GM12878 (cell line): ENCODE measurements around the gene VTI1A. TPM values are rescaled to one million over a fixed set of nuclear protein-coding genes. Genes with fewer than 3 reads are reported as not detected.

ENCODE experiments used
- ATAC-seq: fragments of 200-7000 bp; cut with Tn5 transposase; 3 replicates; pipeline ENCODE4 v1.9.1; 2020; ENCODE audit warnings: mild to moderate bottlenecking, moderate library complexity
- BruUV-seq: library from RNA; stranded (reverse); fragments of 400-500 nt; replicated peaks from 2 replicates; lab custom pipeline; 2021; lab: Mats Ljungman, UMichigan
- CTCF ChIA-PET: fragments of 300-600 bp; sonication (Branson Sonifier 250); formaldehyde crosslinking; extraction: SDS; loops from one replicate; lab custom pipeline; 2021; ENCODE audit warnings: inconsistent platforms; lab: Yijun Ruan, JAX
- POLR2A ChIA-PET: fragments of 350-600 bp; formaldehyde crosslinking; extraction: SDS; loops from one replicate; lab custom pipeline; 2021; ENCODE audit warnings: inconsistent platforms; lab: Charles Lee
- RAD21 ChIA-PET: fragments of 300-600 bp; sonication (Branson Sonifier 250); formaldehyde crosslinking; loops from one replicate; lab custom pipeline; 2023; ENCODE audit warnings: antibody characterized with exemption; ENCODE audit not compliant: unreplicated experiment; lab: Charles Lee
- SMC1A ChIA-PET: fragments of 300-600 bp; sonication (Branson Sonifier 250); formaldehyde crosslinking; loops from one replicate; lab custom pipeline; 2023; ENCODE audit not compliant: unreplicated experiment, uncharacterized antibody; lab: Charles Lee
- DNase-seq: peaks from one replicate; pipeline ENCODE4 v3.0.0-alpha.2; 2011; ENCODE audit warnings: low read depth, low spot score
- FAIRE-seq: peaks from 3 replicates; lab custom pipeline; 2011; peaks lifted over from hg19 to GRCh38; lab: Jason Lieb, UNC
- H2AFZ ChIP-seq: 2 replicates; pipeline ENCODE4 v1.6.0; 2011; ENCODE audit warnings: low read depth, low read length, control low read depth; ENCODE audit not compliant: control insufficient read depth
- H3K27ac ChIP-seq: 2 replicates; pipeline ENCODE4 v1.5.1; 2011; ENCODE audit warnings: control low read depth; ENCODE audit not compliant: control insufficient read depth, insufficient read depth
- H3K27me3 ChIP-seq, 2 experiments: replicated peaks in 1 of 2; 2 replicates each; pipeline versions ENCODE4 v1.6.0 to v1.6.1; 2011; ENCODE audit warnings: low read length in 1 of 2; ENCODE audit not compliant: control insufficient read depth in 2 of 2, insufficient read depth in 2 of 2
- H3K36me3 ChIP-seq, 2 experiments: 2 replicates each; pipeline ENCODE4 v1.5.1; 2011; ENCODE audit warnings: low read length in 1 of 2; ENCODE audit not compliant: control insufficient read depth in 2 of 2, insufficient read depth in 2 of 2
- H3K4me1 ChIP-seq: 2 replicates; pipeline ENCODE4 v1.6.1; 2011; ENCODE audit warnings: mild to moderate bottlenecking, low read length, moderate library complexity, mixed read lengths; ENCODE audit not compliant: control insufficient read depth, insufficient read depth
- H3K4me2 ChIP-seq: 2 replicates; pipeline ENCODE4 v1.6.0; 2011; ENCODE audit warnings: control low read depth; ENCODE audit not compliant: control insufficient read depth, insufficient read depth
- H3K4me3 ChIP-seq: fragments of 200-600 bp; sonication (generic); 2 replicates; pipeline ENCODE4 v1.5.1; 2016
- H3K79me2 ChIP-seq: 2 replicates; pipeline ENCODE4 v1.6.0; 2011; ENCODE audit warnings: low read length; ENCODE audit not compliant: control insufficient read depth, insufficient read depth
- H3K9ac ChIP-seq: 2 replicates; pipeline ENCODE4 v1.8.0; 2011; ENCODE audit warnings: low read length, control low read depth, mixed read lengths; ENCODE audit not compliant: control insufficient read depth, insufficient read depth
- H3K9me3 ChIP-seq: replicated peaks from 3 replicates; pipeline ENCODE4 v1.5.1; 2011; ENCODE audit warnings: mild to moderate bottlenecking, low read length; ENCODE audit not compliant: control insufficient read depth, insufficient read depth
- H4K20me1 ChIP-seq: 2 replicates; pipeline ENCODE4 v1.6.0; 2011; ENCODE audit not compliant: control insufficient read depth, insufficient read depth
- BHLHE40 ChIP-seq, 2 experiments: fragments of 450-650 bp in 1 of 2; IDR thresholded peaks; 2 replicates each; pipeline ENCODE4 v1.6.1; 2011 to 2017; ENCODE audit warnings: low read depth in 2 of 2, borderline replicate concordance in 1 of 2, improper control_type of control experiment in 1 of 2, low read length in 1 of 2, mild to moderate bottlenecking in 1 of 2
- HDAC2 ChIP-seq: fragments of 200-600 bp; sonication (generic); IDR thresholded peaks from 2 replicates; pipeline ENCODE4 v1.6.1; 2017
- HDAC6 ChIP-seq: fragments of 200-600 bp; sonication (generic); IDR thresholded peaks from one replicate; pipeline ENCODE4 v1.8.0; 2017; ENCODE audit warnings: antibody characterized with exemption; ENCODE audit not compliant: unreplicated experiment
- HDGF ChIP-seq: fragments of 450-650 bp; IDR thresholded peaks from 2 replicates; pipeline ENCODE4 v1.6.1; 2016; ENCODE audit warnings: antibody characterized with exemption
- JUNB ChIP-seq: IDR thresholded peaks from 2 replicates; pipeline ENCODE4 v1.6.1; 2016; ENCODE audit warnings: antibody characterized with exemption, mild to moderate bottlenecking
- MXI1 ChIP-seq: fragments of 150-350 bp; IDR thresholded peaks from 2 replicates; pipeline ENCODE4 v1.6.1; 2011; ENCODE audit warnings: low read depth, mild to moderate bottlenecking, inconsistent platforms, low read length, improper control_type of control experiment
- NFYA ChIP-seq: IDR thresholded peaks from 2 replicates; pipeline ENCODE4 v1.6.1; 2011; ENCODE audit warnings: low read depth, mild to moderate bottlenecking, low read length, improper control_type of control experiment, borderline replicate concordance
- RB1 ChIP-seq: fragments of 450-650 bp; formaldehyde crosslinking; IDR thresholded peaks from 2 replicates; pipeline ENCODE4 v1.6.1; 2017; ENCODE audit warnings: mild to moderate bottlenecking, borderline replicate concordance
- SMC3 ChIP-seq: IDR thresholded peaks from 2 replicates; pipeline ENCODE4 v1.6.1; 2011; ENCODE audit warnings: low read length, improper control_type of control experiment, borderline replicate concordance
- SREBF2 ChIP-seq: IDR thresholded peaks from 2 replicates; pipeline ENCODE4 v1.6.1; 2012; ENCODE audit warnings: mild to moderate bottlenecking, low read length
- ZNF217 ChIP-seq: fragments of 450-650 bp; IDR thresholded peaks from 2 replicates; pipeline ENCODE4 v1.6.1; 2017; ENCODE audit warnings: antibody characterized with exemption, mild to moderate bottlenecking
- whole genome bisulfite sequencing: methylation state at CpG from one replicate; pipeline ENCODE4 v1.1.6; 2016; ENCODE audit warnings: low lambda C conversion rate; ENCODE audit not compliant: insufficient replicate concordance, insufficient coverage; ENCODE audit errors: missing lambda C conversion rate; 5-methylcytosine and 5-hydroxymethylcytosine counted together
- in situ Hi-C: fragments of 300-500 bp; cut with MboI; formaldehyde crosslinking; loops from 9 replicates; pipeline ENCODE4 v1.14.3; 2018; ENCODE audit warnings: mixed read lengths
- intact Hi-C: fragments of 100-400 bp; cut with micrococcal nuclease; formaldehyde crosslinking; loops from one replicate; pipeline ENCODE4 v1.14.2; 2022; ENCODE audit not compliant: unreplicated experiment
- polyA plus RNA-seq, 11 experiments: library from polyadenylated mRNA; depleted of rRNA in 4 of 11; unstranded in 6 of 11; stranded (reverse) in 5 of 11; fragments of >200 nt; fragmentation: Nextera tagmentation in 4 of 11; fragmentation: Illumina TruSeq in 1 of 11; extraction: Ambion mirVana in 4 of 11; extraction: Trizol in 1 of 11; gene quantifications; 1 replicate in 1 of 11; 2 replicates in 10 of 11; pipeline versions ENCODE4 v1.2.1 to v1.2.3, GENCODE V29; 2011 to 2016; ENCODE audit warnings: inconsistent platforms in 2 of 11, missing spikeins in 2 of 11, low read depth in 1 of 11
- total RNA-seq, 4 experiments: library from RNA; depleted of rRNA in 3 of 4; stranded (reverse); fragments of >200 nt in 3 of 4; fragmentation: Illumina TruSeq in 1 of 4; extraction: Trizol in 1 of 4; gene quantifications; 2 replicates each; pipeline versions ENCODE4 v1.2.1 to v1.2.3, GENCODE V29; 2013 to 2021
- TF ChIP-seq, protein P1 (sequence below): fragments of 450-650 bp; IDR thresholded peaks from 2 replicates; pipeline ENCODE4 v1.6.1; 2017; ENCODE audit warnings: antibody characterized with exemption, mild to moderate bottlenecking, moderate library complexity
- TF ChIP-seq, protein P2 (sequence below): fragments of 450-650 bp; IDR thresholded peaks from 2 replicates; pipeline ENCODE4 v1.6.1; 2017; ENCODE audit warnings: mild to moderate bottlenecking, low read depth, inconsistent platforms; ENCODE audit not compliant: poor library complexity, severe bottlenecking
- TF ChIP-seq, protein P3 (sequence below): fragments of 450-650 bp; IDR thresholded peaks from 2 replicates; pipeline ENCODE4 v1.6.1; 2016; ENCODE audit warnings: mild to moderate bottlenecking, moderate library complexity, borderline replicate concordance
- TF ChIP-seq, protein P4 (sequence below): IDR thresholded peaks from 2 replicates; pipeline ENCODE4 v1.6.1; 2012; ENCODE audit warnings: low read length, inconsistent platforms

Gene VTI1A
- total and polyA plus RNA-seq, 10 of the 15 experiments (the other 5 are each of a cell fraction or from before 2014, with no cell fraction given), result 12.4 to 43.2 (median 27.5) TPM

- SMC1A ChIA-PET, result no interaction called here
- RAD21 ChIA-PET, result no interaction called here
- H3K4me1 ChIP-seq, result peaks cover 6% of the 10 kb centered on the region; the same call in 1 of the 2 replicates
- no peak overlapping the region for H3K4me3 ChIP-seq
- H3K27ac ChIP-seq, result no peak overlapping the region
- H3K9me3 ChIP-seq, result no peaks in the 10 kb centered on the region
- CTCF ChIA-PET, result no interaction called here
- FAIRE-seq (no peak), ATAC-seq (no peak), DNase-seq (no peak)
- in situ Hi-C loops, result no loop called here
- WGBS, result 61% methylated on average over 2 of the region's 2 CpGs
- no peaks in the 10 kb centered on the region for H3K27me3 ChIP-seq
- no TSS peak for BruUV-seq
- intact Hi-C loops, result no loop called here
- no peaks in the 10 kb centered on the region for H4K20me1 ChIP-seq
- H2AFZ ChIP-seq, result no peak overlapping the region
- POLR2A ChIA-PET, result no interaction called here
- no peaks in the 10 kb centered on the region for H3K79me2 ChIP-seq
- no peak overlapping the region for H3K4me2 ChIP-seq
- no peak overlapping the region for H3K9ac ChIP-seq
- H3K36me3 ChIP-seq, result no peaks in the 10 kb centered on the region
- no peak for TF ChIP-seq JUNB
- no peak for TF ChIP-seq BHLHE40 (IDR thresholded peaks at IDR 0.05; ENCODE audit: borderline replicate concordance in 1 of 2, low read depth in 2 of 2, low read length in 1 of 2)
- TF ChIP-seq ZNF217, result no peak
- no peak for TF ChIP-seq HDAC2
- TF ChIP-seq, protein P1, sequence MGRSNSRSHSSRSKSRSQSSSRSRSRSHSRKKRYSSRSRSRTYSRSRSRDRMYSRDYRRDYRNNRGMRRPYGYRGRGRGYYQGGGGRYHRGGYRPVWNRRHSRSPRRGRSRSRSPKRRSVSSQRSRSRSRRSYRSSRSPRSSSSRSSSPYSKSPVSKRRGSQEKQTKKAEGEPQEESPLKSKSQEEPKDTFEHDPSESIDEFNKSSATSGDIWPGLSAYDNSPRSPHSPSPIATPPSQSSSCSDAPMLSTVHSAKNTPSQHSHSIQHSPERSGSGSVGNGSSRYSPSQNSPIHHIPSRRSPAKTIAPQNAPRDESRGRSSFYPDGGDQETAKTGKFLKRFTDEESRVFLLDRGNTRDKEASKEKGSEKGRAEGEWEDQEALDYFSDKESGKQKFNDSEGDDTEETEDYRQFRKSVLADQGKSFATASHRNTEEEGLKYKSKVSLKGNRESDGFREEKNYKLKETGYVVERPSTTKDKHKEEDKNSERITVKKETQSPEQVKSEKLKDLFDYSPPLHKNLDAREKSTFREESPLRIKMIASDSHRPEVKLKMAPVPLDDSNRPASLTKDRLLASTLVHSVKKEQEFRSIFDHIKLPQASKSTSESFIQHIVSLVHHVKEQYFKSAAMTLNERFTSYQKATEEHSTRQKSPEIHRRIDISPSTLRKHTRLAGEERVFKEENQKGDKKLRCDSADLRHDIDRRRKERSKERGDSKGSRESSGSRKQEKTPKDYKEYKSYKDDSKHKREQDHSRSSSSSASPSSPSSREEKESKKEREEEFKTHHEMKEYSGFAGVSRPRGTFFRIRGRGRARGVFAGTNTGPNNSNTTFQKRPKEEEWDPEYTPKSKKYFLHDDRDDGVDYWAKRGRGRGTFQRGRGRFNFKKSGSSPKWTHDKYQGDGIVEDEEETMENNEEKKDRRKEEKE, result no peak
- TF ChIP-seq, protein P2, sequence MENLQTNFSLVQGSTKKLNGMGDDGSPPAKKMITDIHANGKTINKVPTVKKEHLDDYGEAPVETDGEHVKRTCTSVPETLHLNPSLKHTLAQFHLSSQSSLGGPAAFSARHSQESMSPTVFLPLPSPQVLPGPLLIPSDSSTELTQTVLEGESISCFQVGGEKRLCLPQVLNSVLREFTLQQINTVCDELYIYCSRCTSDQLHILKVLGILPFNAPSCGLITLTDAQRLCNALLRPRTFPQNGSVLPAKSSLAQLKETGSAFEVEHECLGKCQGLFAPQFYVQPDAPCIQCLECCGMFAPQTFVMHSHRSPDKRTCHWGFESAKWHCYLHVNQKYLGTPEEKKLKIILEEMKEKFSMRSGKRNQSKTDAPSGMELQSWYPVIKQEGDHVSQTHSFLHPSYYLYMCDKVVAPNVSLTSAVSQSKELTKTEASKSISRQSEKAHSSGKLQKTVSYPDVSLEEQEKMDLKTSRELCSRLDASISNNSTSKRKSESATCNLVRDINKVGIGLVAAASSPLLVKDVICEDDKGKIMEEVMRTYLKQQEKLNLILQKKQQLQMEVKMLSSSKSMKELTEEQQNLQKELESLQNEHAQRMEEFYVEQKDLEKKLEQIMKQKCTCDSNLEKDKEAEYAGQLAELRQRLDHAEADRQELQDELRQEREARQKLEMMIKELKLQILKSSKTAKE, result no peak
- TF ChIP-seq SMC3, result no peak
- no peak for TF ChIP-seq RB1
- TF ChIP-seq HDGF, result no peak
- no peak for TF ChIP-seq NFYA
- TF ChIP-seq, protein P3, sequence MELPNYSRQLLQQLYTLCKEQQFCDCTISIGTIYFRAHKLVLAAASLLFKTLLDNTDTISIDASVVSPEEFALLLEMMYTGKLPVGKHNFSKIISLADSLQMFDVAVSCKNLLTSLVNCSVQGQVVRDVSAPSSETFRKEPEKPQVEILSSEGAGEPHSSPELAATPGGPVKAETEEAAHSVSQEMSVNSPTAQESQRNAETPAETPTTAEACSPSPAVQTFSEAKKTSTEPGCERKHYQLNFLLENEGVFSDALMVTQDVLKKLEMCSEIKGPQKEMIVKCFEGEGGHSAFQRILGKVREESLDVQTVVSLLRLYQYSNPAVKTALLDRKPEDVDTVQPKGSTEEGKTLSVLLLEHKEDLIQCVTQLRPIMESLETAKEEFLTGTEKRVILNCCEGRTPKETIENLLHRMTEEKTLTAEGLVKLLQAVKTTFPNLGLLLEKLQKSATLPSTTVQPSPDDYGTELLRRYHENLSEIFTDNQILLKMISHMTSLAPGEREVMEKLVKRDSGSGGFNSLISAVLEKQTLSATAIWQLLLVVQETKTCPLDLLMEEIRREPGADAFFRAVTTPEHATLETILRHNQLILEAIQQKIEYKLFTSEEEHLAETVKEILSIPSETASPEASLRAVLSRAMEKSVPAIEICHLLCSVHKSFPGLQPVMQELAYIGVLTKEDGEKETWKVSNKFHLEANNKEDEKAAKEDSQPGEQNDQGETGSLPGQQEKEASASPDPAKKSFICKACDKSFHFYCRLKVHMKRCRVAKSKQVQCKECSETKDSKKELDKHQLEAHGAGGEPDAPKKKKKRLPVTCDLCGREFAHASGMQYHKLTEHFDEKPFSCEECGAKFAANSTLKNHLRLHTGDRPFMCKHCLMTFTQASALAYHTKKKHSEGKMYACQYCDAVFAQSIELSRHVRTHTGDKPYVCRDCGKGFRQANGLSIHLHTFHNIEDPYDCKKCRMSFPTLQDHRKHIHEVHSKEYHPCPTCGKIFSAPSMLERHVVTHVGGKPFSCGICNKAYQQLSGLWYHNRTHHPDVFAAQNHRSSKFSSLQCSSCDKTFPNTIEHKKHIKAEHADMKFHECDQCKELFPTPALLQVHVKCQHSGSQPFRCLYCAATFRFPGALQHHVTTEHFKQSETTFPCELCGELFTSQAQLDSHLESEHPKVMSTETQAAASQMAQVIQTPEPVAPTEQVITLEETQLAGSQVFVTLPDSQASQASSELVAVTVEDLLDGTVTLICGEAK, result no peak
- TF ChIP-seq, protein P4, sequence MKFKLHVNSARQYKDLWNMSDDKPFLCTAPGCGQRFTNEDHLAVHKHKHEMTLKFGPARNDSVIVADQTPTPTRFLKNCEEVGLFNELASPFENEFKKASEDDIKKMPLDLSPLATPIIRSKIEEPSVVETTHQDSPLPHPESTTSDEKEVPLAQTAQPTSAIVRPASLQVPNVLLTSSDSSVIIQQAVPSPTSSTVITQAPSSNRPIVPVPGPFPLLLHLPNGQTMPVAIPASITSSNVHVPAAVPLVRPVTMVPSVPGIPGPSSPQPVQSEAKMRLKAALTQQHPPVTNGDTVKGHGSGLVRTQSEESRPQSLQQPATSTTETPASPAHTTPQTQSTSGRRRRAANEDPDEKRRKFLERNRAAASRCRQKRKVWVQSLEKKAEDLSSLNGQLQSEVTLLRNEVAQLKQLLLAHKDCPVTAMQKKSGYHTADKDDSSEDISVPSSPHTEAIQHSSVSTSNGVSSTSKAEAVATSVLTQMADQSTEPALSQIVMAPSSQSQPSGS, result no peak
- no peak for TF ChIP-seq HDAC6
- TF ChIP-seq MXI1, result no peak
- TF ChIP-seq SREBF2, result no peak
Observed at GRCh38 chr10:112832959-112833358, 385.9 kb downstream of the VTI1A start.
